Smooth muscle cell (in vitro differentiated cells): Measurements from ENCODE around the gene PAPLN. TPM values are rescaled to one million over a fixed set of nuclear protein-coding genes. Genes with fewer than 3 reads are reported as not detected.

Source experiments
- DNase-seq: peaks from one replicate; lab custom pipeline; 2025; ENCODE audit not compliant: unreplicated experiment; lab: John Stamatoyannopoulos, UW
- H2AFZ ChIP-seq: fragments of 200-600 bp; sonication (generic); 2 replicates; pipeline ENCODE4 v1.6.0; 2016; ENCODE audit warnings: antibody characterized with exemption, low read depth, mild to moderate bottlenecking
- H3F3A ChIP-seq: fragments of 200-600 bp; sonication (generic); 2 replicates; pipeline ENCODE4 v1.6.0; 2017; ENCODE audit warnings: antibody characterized with exemption, low read depth
- H3K27ac ChIP-seq: fragments of 200-600 bp; sonication (generic); 2 replicates; pipeline ENCODE4 v1.5.1; 2016; ENCODE audit warnings: low read depth, mild to moderate bottlenecking
- H3K27me3 ChIP-seq: fragments of 200-600 bp; sonication (generic); 2 replicates; pipeline ENCODE4 v1.6.1; 2016; ENCODE audit warnings: low read depth, mild to moderate bottlenecking
- H3K36me3 ChIP-seq: fragments of 200-600 bp; sonication (generic); 2 replicates; pipeline ENCODE4 v1.5.1; 2016; ENCODE audit warnings: low read depth
- H3K4me1 ChIP-seq: fragments of 200-600 bp; sonication (generic); 2 replicates; pipeline ENCODE4 v1.5.1; 2016; ENCODE audit warnings: low read depth
- H3K4me2 ChIP-seq: fragments of 200-600 bp; sonication (generic); 2 replicates; pipeline ENCODE4 v1.6.0; 2016; ENCODE audit warnings: mild to moderate bottlenecking
- H3K4me3 ChIP-seq: fragments of 200-600 bp; sonication (generic); 2 replicates; pipeline ENCODE4 v1.5.1; 2016; ENCODE audit warnings: mild to moderate bottlenecking
- H3K79me2 ChIP-seq: fragments of 200-600 bp; sonication (generic); 2 replicates; pipeline ENCODE4 v1.6.0; 2016; ENCODE audit warnings: low read depth, mild to moderate bottlenecking
- H3K9ac ChIP-seq: fragments of 200-600 bp; sonication (generic); 2 replicates; pipeline ENCODE4 v1.6.0; 2016; ENCODE audit warnings: low read depth
- H3K9me3 ChIP-seq: fragments of 200-600 bp; sonication (generic); replicated peaks from 2 replicates; pipeline ENCODE4 v1.5.1; 2016; ENCODE audit warnings: low read depth
- H4K20me1 ChIP-seq: fragments of 200-600 bp; sonication (generic); 2 replicates; pipeline ENCODE4 v1.6.0; 2016; ENCODE audit warnings: low read depth
- WGBS: methylation state at CpG from one replicate; pipeline ENCODE4 v1.1.7; 2016; ENCODE audit warnings: low lambda C conversion rate; 5-methylcytosine and 5-hydroxymethylcytosine counted together
- polyA plus RNA-seq: library from polyadenylated mRNA; unstranded; fragments of >200 nt; fragmentation: Nextera tagmentation; extraction: Ambion mirVana; gene quantifications from 2 replicates; pipeline ENCODE4 v1.2.1, GENCODE V29; 2016
- total RNA-seq: library from RNA; depleted of rRNA; stranded (reverse); fragments of >200 nt; gene quantifications from 2 replicates; pipeline ENCODE4 v1.2.3, GENCODE V29; 2014
- TF ChIP-seq, protein P1 (sequence below): fragments of 200-600 bp; sonication (generic); IDR thresholded peaks from 2 replicates; pipeline ENCODE4 v1.5.1; 2017; ENCODE audit warnings: borderline replicate concordance, mild to moderate bottlenecking, antibody characterized with exemption; ENCODE audit not compliant: insufficient read depth, poor library complexity, severe bottlenecking

Gene PAPLN
- total and polyA plus RNA-seq, 2 experiments from 2014 or later, result 1.5 to 3.3 TPM

DNA sequence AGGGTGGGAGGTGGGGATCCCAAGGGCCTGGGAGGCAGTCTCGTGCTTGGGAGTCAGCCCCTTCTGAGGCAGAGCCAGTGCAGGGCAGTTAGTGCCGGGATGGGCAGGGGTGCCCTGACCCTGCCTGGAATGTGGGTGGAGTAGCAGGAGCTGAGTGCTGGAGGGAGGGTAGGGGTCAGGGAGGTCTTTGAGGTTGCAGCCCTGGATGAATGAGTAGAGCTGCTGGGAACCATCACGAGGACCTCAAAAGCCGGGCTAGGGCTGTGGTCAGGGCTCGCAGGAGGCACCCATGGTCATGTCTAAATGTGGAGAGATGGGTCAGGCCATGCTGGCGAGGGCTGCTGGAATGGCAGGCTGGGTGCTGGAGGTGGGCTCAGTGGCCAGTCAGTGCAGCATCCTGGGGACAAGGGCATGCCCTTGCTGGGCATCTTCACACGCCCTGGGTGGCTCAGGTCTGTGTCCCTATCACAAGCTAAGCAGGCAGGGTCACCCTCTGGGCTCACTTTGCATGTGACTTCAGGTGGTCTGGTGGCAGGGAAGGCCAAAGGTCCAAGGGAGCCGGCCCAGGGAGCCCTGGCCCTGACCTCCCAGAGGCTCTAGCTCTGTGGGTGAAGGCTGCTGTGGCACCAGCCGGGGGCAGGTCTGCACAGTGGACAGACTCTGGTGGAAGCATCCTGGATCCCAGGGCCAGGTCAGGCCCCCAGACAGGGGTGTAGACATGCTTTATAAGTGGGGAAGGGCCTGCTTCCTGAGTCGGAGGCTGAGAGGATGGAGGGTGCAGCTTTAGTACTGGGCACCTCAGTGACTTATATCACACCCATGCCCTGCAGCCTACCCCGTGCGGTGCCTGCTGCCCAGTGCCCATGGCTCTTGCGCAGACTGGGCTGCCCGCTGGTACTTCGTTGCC is 24.5 kb downstream of the PAPLN start:
- Histone ChIP-seq H3K9me3 (no peaks in the 10 kb centered on the region), H3K4me3 (no peak overlapping the region), H3K27me3 (no peaks in the 10 kb centered on the region), H2AFZ (no peak overlapping the region), H4K20me1 (no peaks in the 10 kb centered on the region), H3F3A (no peaks in the 10 kb centered on the region), H3K79me2 (no peaks in the 10 kb centered on the region), H3K27ac (no peak overlapping the region), H3K9ac (no peak overlapping the region), H3K4me1 (no peaks in the 10 kb centered on the region), H3K4me2 (no peak overlapping the region), H3K36me3 (no peaks in the 10 kb centered on the region)
- DNase-seq, result no peak
- 92% methylated on average over 15 of the region's 15 CpGs for WGBS
- TF ChIP-seq, protein P1, sequence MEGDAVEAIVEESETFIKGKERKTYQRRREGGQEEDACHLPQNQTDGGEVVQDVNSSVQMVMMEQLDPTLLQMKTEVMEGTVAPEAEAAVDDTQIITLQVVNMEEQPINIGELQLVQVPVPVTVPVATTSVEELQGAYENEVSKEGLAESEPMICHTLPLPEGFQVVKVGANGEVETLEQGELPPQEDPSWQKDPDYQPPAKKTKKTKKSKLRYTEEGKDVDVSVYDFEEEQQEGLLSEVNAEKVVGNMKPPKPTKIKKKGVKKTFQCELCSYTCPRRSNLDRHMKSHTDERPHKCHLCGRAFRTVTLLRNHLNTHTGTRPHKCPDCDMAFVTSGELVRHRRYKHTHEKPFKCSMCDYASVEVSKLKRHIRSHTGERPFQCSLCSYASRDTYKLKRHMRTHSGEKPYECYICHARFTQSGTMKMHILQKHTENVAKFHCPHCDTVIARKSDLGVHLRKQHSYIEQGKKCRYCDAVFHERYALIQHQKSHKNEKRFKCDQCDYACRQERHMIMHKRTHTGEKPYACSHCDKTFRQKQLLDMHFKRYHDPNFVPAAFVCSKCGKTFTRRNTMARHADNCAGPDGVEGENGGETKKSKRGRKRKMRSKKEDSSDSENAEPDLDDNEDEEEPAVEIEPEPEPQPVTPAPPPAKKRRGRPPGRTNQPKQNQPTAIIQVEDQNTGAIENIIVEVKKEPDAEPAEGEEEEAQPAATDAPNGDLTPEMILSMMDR, result no peak

DNA sequence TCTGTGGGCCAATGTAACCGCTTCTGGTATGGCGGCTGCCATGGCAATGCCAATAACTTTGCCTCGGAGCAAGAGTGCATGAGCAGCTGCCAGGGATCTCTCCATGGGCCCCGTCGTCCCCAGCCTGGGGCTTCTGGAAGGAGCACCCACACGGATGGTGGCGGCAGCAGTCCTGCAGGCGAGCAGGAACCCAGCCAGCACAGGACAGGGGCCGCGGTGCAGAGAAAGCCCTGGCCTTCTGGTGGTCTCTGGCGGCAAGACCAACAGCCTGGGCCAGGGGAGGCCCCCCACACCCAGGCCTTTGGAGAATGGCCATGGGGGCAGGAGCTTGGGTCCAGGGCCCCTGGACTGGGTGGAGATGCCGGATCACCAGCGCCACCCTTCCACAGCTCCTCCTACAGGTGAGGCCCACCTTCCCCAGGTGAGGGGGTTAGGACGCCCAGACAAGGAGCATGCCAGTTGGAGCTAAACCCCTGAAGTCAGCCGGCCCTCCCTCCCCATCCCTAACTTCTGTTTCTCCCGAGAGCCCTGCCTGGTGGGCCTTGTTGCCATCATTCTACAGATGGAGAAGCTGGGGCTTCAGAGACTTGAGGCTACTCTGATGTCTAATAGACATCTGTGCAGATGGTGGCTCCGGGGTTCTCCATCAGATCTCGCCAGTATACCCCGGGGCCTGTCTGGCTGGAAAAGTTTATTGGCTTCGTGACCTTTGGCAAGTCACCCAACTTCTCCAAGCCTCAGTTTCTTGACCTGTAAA is 25.3 kb downstream of the PAPLN start:
- Histone ChIP-seq H3K9ac (no peak overlapping the region), H3K36me3 (no peaks in the 10 kb centered on the region), H3K4me1 (no peaks in the 10 kb centered on the region), H3K9me3 (no peaks in the 10 kb centered on the region), H3K27me3 (no peaks in the 10 kb centered on the region), H3K4me2 (no peak overlapping the region), H3K27ac (no peak overlapping the region), H3K4me3 (no peak overlapping the region), H3K79me2 (no peaks in the 10 kb centered on the region), H4K20me1 (no peaks in the 10 kb centered on the region), H3F3A (no peaks in the 10 kb centered on the region), H2AFZ (no peak overlapping the region)
- WGBS, result 92% methylated on average over 20 of the region's 20 CpGs
- DNase-seq, result no peak
- TF ChIP-seq, protein P1, result no peak

DNA sequence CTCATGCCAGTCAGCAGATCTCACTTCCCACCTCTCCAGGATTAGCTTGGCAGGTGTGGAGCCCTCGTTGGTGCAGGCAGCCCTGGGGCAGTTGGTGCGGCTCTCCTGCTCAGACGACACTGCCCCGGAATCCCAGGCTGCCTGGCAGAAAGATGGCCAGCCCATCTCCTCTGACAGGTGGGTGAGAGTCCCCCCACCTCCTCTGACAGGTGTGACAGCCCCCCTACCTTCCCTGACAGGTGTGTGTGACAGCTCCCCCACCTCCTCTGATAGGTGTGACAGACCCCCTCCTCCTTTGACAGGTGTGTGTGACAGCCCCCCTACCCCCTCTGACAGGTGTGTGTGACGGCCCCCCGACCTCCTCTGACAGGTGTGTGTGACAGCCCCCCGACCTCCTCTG is 26.3 kb downstream of the PAPLN start:
- TF ChIP-seq, protein P1, result no peak
- no peaks in the 10 kb centered on the region for H3K27me3 ChIP-seq

More for the DNA sequence above, 26.3 kb downstream of the PAPLN start:
- WGBS, result 95% methylated on average over 7 of the region's 7 CpGs
- H3K27ac ChIP-seq, result no peak overlapping the region
- no peak overlapping the region for H2AFZ ChIP-seq
- H4K20me1 ChIP-seq, result no peaks in the 10 kb centered on the region
- H3K4me3 ChIP-seq, result no peak overlapping the region
- H3K4me2 ChIP-seq, result no peak overlapping the region
- DNase-seq, result no peak
- H3K36me3 ChIP-seq, result no peaks in the 10 kb centered on the region
- H3F3A ChIP-seq, result no peaks in the 10 kb centered on the region
- H3K9me3 ChIP-seq, result no peaks in the 10 kb centered on the region
- no peaks in the 10 kb centered on the region for H3K79me2 ChIP-seq
- H3K9ac ChIP-seq, result no peak overlapping the region
- H3K4me1 ChIP-seq, result no peaks in the 10 kb centered on the region
